HUES64 (cell line): Measurements from ENCODE around the gene ACP2. TPM values are rescaled to one million over a fixed set of nuclear protein-coding genes. Genes with fewer than 3 reads are reported as not detected.

Source experiments
- H3K27ac ChIP-seq: 2 replicates; pipeline ENCODE4 v1.7.0; 2013; ENCODE audit warnings: low read depth, low read length, inconsistent platforms
- H3K27me3 ChIP-seq: 2 replicates; pipeline ENCODE4 v1.6.1; 2013; ENCODE audit warnings: mild to moderate bottlenecking, low read length; ENCODE audit not compliant: insufficient read depth
- H3K36me3 ChIP-seq: 2 replicates; pipeline ENCODE4 v1.6.1; 2013; ENCODE audit warnings: mild to moderate bottlenecking, low read length; ENCODE audit not compliant: insufficient read depth
- H3K4me1 ChIP-seq: 2 replicates; pipeline ENCODE4 v1.6.1; 2013; ENCODE audit warnings: mild to moderate bottlenecking, low read length, moderate library complexity; ENCODE audit not compliant: insufficient read depth
- H3K4me3 ChIP-seq: 2 replicates; pipeline ENCODE4 v1.5.1; 2013; ENCODE audit warnings: mild to moderate bottlenecking, low read length, moderate library complexity
- H3K9ac ChIP-seq: 2 replicates; pipeline ENCODE4 v1.6.1; 2013; ENCODE audit warnings: mild to moderate bottlenecking, low read depth, low read length
- H3K9me3 ChIP-seq: 2 replicates; pipeline ENCODE4 v1.6.1; 2013; ENCODE audit warnings: low read depth, low read length; ENCODE audit not compliant: insufficient read depth
- WGBS: fragments of 150-250, 120-280 bp; methylation state at CpG from one replicate; pipeline ENCODE4 v1.1.7; 2013; ENCODE audit warnings: missing lambda C conversion rate; 5-methylcytosine and 5-hydroxymethylcytosine counted together
- polyA plus RNA-seq, 2 experiments: library from polyadenylated mRNA; stranded (reverse); fragments of 50-300 nt; gene quantifications; one replicate each; pipeline ENCODE4 v1.2.3, GENCODE V29; 2013

ACP2 gene
- polyA plus RNA-seq (2013, experiment 1 of 2): 24.3 TPM
- polyA plus RNA-seq (2013, experiment 2 of 2): 19.9 TPM

- Histone ChIP-seq H3K27ac (peak within 1 kb of the TSS; percentile 86), H3K9me3 (no peaks in the 10 kb centered on the region), H3K36me3 (peaks cover 24% of the 10 kb centered on the region), H3K4me3 (peak within 1 kb of the TSS; percentile 72), H3K4me1 (no peaks in the 10 kb centered on the region), H3K9ac (peak within 1 kb of the TSS; percentile 86), H3K27me3 (no peaks in the 10 kb centered on the region)
- 1% methylated on average over 45 of the region's 45 CpGs for WGBS
Observed at GRCh38 chr11:47248664-47249377, at the start of gene ACP2. TSS of gene ACP2 (minus strand) at chr11:47248814. CDS start at chr11:47248789, 25 bp downstream.

- no peak overlapping the region for H3K4me3 ChIP-seq
- no peaks in the 10 kb centered on the region for H3K27me3 ChIP-seq
- WGBS: 95% methylated on average over 4 of the region's 4 CpGs
- H3K9ac ChIP-seq: no peak overlapping the region
- peaks cover 73% of the 10 kb centered on the region for H3K36me3 ChIP-seq
- H3K27ac ChIP-seq: no peak overlapping the region
- H3K4me1 ChIP-seq: no peaks in the 10 kb centered on the region
- H3K9me3 ChIP-seq: peaks cover 3% of the 10 kb centered on the region; the same call in 1 of the 2 replicates
Observed at GRCh38 chr11:47296045-47296444, 47.4 kb upstream of the ACP2 start.

- no peaks in the 10 kb centered on the region for H3K4me1 ChIP-seq
- H3K27ac ChIP-seq: no peak overlapping the region
- WGBS: 97% methylated on average over 5 of the region's 5 CpGs
- peaks cover 76% of the 10 kb centered on the region for H3K36me3 ChIP-seq
- no peak overlapping the region for H3K4me3 ChIP-seq
- H3K9ac ChIP-seq: no peak overlapping the region
- H3K27me3 ChIP-seq: no peaks in the 10 kb centered on the region
- peaks cover 3% of the 10 kb centered on the region; the same call in 1 of the 2 replicates for H3K9me3 ChIP-seq
Observed at GRCh38 chr11:47295385-47295784, 46.8 kb upstream of the ACP2 start.

- Histone ChIP-seq H3K9ac (no peak overlapping the region), H3K4me3 (no peak overlapping the region), H3K27me3 (no peaks in the 10 kb centered on the region), H3K36me3 (peaks cover 82% of the 10 kb centered on the region), H3K27ac (no peak overlapping the region), H3K9me3 (no peaks in the 10 kb centered on the region), H3K4me1 (no peaks in the 10 kb centered on the region)
- WGBS: 95% methylated on average over 15 of the region's 15 CpGs
Observed at GRCh38 chr11:47289856-47290255, 41.2 kb upstream of the ACP2 start.

- WGBS: 93% methylated on average over 5 of the region's 5 CpGs
- no peaks in the 10 kb centered on the region for H3K4me1 ChIP-seq
- H3K9me3 ChIP-seq: no peaks in the 10 kb centered on the region
- H3K36me3 ChIP-seq: peaks cover 86% of the 10 kb centered on the region
- no peaks in the 10 kb centered on the region for H3K27me3 ChIP-seq
- no peak overlapping the region for H3K9ac ChIP-seq
- H3K4me3 ChIP-seq: no peak overlapping the region
- no peak overlapping the region for H3K27ac ChIP-seq
Observed at GRCh38 chr11:47288066-47288465, 39.5 kb upstream of the ACP2 start.

GRCh38 chr11:47285969-47286770 lies 37.6 kb upstream of the ACP2 start:
- Histone ChIP-seq H3K4me1 (0 out of 2 replicates have a peak, but pooled peaks cover 1% of the 10 kb centered on the region), H3K27ac (no peak overlapping the region), H3K9me3 (no peaks in the 10 kb centered on the region), H3K36me3 (peaks cover 85% of the 10 kb centered on the region), H3K27me3 (no peaks in the 10 kb centered on the region), H3K4me3 (no peak overlapping the region), H3K9ac (no peak overlapping the region)
- 95% methylated on average over 13 of the region's 13 CpGs for WGBS

- WGBS: 91% methylated on average over 4 of the region's 4 CpGs
- no peak overlapping the region for H3K9ac ChIP-seq
Observed at GRCh38 chr11:47284151-47284550, 35.5 kb upstream of the ACP2 start.

GRCh38 chr11:47282462-47282861 lies 33.8 kb upstream of the ACP2 start:
- Histone ChIP-seq H3K27ac (no peak overlapping the region), H3K9ac (no peak overlapping the region), H3K9me3 (no peaks in the 10 kb centered on the region), H3K4me1 (0 out of 2 replicates have a peak, but pooled peaks cover 5% of the 10 kb centered on the region), H3K27me3 (no peaks in the 10 kb centered on the region), H3K36me3 (peaks cover 87% of the 10 kb centered on the region), H3K4me3 (no peak overlapping the region)
- 95% methylated on average over 7 of the region's 7 CpGs for WGBS

More at GRCh38 chr11:47284151-47284550, 35.5 kb upstream of the ACP2 start:
- Histone ChIP-seq H3K36me3 (peaks cover 82% of the 10 kb centered on the region), H3K4me3 (no peak overlapping the region), H3K27ac (no peak overlapping the region), H3K9me3 (no peaks in the 10 kb centered on the region), H3K4me1 (0 out of 2 replicates have a peak, but pooled peaks cover 5% of the 10 kb centered on the region), H3K27me3 (no peaks in the 10 kb centered on the region)

GRCh38 chr11:47280860-47281259 lies 32.2 kb upstream of the ACP2 start:
- H3K36me3 ChIP-seq: peaks cover 90% of the 10 kb centered on the region
- H3K9ac ChIP-seq: no peak overlapping the region
- H3K4me1 ChIP-seq: 0 out of 2 replicates have a peak, but pooled peaks cover 5% of the 10 kb centered on the region
- 42% methylated on average over 5 of the region's 5 CpGs for WGBS
- no peaks in the 10 kb centered on the region for H3K27me3 ChIP-seq
- H3K9me3 ChIP-seq: no peaks in the 10 kb centered on the region
- H3K27ac ChIP-seq: peak overlapping the region; percentile 41; the same call in 1 of the 2 replicates
- no peak overlapping the region for H3K4me3 ChIP-seq

- Histone ChIP-seq H3K4me1 (0 out of 2 replicates have a peak, but pooled peaks cover 5% of the 10 kb centered on the region), H3K4me3 (no peak overlapping the region), H3K27me3 (no peaks in the 10 kb centered on the region), H3K27ac (no peak overlapping the region), H3K9ac (no peak overlapping the region), H3K9me3 (no peaks in the 10 kb centered on the region), H3K36me3 (peaks cover 89% of the 10 kb centered on the region)
Observed at GRCh38 chr11:47280099-47280498, 31.5 kb upstream of the ACP2 start.

GRCh38 chr11:47278769-47279168 lies 30.2 kb upstream of the ACP2 start:
- H3K36me3 ChIP-seq: peaks cover 82% of the 10 kb centered on the region
- no peaks in the 10 kb centered on the region for H3K27me3 ChIP-seq
- 0 out of 2 replicates have a peak, but pooled peaks cover 5% of the 10 kb centered on the region for H3K4me1 ChIP-seq
- no peaks in the 10 kb centered on the region for H3K9me3 ChIP-seq
- H3K9ac ChIP-seq: no peak overlapping the region
- H3K4me3 ChIP-seq: no peak overlapping the region
- WGBS: 97% methylated on average over 2 of the region's 4 CpGs
- no peak overlapping the region for H3K27ac ChIP-seq
